Activated gamma-delta T cell treated with Interleukin-2 at 50 U/mL for 16 hours (primary cell): Measurements from ENCODE around the gene ZMYND8.
"Not testable (repeated sequence)": the region's sequence is repeated elsewhere in the genome, so short reads cannot be mapped to it uniquely, and the experiment has no call there.

Experiments used
- DNase-seq: peaks from one replicate; pipeline ENCODE4 v3.0.0-alpha.2; 2020

The ZMYND8 gene

DNA sequence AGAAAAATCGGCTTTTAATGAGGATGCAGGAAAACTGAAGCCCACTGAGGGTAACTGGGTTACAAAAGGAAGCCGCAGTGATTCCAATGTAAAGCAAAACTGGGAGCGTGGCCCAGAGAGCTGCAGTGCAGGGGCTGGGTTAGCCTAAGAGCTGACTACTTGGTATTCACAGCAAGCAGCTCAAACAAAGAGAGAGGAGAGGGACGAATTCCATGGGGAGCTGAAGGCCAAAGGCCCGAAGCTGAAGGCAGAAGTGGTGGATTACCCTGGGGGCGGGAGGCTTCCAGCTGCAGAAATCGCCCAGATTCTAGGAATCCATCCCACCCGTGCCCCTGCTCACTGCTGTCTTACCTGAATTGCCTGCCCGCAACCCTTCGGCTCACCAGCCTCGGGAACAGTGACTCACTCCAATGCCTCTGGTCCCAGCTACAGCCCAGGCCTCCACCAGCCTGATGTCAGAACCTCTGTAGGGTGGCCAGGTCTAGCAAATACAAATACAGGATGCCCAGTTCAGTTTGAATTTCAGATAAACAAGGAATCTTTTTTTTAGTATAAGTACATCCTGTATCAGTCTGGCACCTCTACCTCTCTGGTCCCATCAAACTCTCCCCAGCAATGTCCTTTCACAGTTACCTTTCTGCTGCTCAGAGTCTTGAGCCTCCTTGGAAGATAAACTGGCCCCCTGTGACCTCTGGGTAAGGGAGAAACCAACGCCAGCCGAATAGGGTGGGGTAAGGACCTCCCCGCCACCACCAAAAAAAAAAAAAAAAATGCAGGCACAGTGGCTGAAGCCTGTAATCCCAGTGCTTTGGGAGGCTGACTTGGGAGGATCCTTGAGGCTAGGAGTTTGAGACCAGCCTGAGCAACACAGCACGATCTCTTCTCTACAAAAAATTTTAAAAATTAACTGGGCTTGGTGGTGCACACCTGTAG, 14.6 kb upstream of the ZMYND8 start:
- DNase-seq: no peak

DNA sequence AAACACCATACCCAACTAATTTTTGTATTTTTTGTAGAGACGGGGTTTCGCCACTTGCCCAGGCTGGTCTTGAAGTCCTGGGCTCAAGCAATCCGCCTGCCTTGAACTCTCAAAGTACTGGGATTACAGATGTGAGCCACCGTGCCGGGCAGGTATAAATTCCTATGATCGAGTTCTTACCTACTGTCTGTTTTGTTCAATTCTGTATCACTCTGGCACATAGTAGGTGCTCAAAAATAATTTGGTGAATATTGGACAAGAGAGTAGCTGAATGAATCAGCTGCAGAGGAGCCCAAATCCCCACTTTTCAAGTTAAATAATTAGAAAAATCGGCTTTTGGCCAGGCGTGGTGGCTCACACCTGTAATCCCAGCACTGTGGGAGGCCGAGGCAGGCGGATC, 13.7 kb upstream of the ZMYND8 start:
- no peak for DNase-seq

DNA sequence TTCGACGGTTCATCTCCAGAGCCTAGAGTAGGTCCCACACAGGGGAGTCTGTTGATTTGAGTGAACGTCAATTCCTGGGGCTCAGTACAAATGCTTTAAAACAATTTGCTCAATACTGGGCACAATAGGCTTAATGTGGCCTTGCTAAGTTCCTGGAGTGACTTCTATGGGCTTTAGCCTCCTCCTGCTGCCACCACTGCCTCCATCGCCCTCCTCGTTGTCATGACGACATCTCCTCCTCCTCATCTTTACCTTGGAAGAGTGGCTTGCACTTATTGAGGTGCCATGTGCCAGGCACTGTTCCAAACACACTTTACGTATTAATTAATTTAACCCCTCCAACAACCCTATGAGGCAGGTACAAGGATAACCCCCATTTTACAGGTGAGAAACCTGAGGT, 11.8 kb upstream of the ZMYND8 start:
- no peak for DNase-seq

GRCh38 chr20:47366301-47366700, 9.8 kb upstream of the ZMYND8 start:
- not testable (repeated sequence) for DNase-seq

GRCh38 chr20:47365023-47365764, 8.7 kb upstream of the ZMYND8 start:
- DNase-seq: no peak

- DNase-seq: no peak
These were observed 6.1 kb upstream of the ZMYND8 start for GRCh38 chr20:47362361-47363219.

GRCh38 chr20:47361057-47361915, 4.8 kb upstream of the ZMYND8 start:
- DNase-seq: no peak

GRCh38 chr20:47360297-47361056, 4.0 kb upstream of the ZMYND8 start:
- no peak for DNase-seq

GRCh38 chr20:47359530-47360296, 3.2 kb upstream of the ZMYND8 start:
- no peak for DNase-seq

DNA sequence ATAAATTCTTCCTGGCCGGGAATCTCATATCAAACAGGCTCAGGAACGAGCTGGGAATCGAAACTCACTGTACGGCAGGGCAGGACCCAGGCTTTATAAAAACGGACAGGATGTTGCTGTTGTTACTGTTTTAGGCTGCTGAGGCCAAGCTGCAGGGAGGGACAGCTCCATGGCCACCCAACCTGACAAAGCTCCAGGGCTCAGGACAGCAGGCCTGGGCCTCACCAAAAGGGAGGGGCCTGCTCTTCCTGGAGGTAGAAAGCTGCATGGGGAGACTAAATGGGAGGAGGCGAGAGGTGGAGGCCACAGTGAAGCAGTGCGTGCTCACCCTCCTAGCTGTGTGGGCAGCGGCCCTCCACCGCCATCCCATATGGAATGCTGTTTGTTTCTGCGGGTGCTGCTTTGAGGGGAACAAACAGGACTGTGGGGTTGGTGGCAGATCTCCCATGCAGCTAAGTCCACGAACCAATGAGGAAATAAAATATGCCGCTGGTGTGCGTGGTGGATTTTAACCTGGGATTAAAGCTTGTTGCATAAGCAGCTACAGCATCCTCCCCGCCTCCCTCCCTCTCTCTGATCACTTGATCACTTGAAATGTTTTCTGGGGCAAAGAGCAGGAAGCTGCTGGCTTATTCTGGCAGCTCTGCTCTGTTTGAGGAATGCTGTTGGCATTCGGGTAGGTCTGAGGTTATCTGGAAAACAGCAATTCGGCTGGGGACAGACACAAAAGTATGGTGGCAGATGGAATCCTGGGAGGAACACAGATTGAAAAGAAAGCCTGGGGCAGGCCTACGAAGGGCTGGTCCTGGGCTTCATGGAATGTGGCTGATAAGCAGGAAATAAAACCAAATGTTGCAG, 2.4 kb upstream of the ZMYND8 start:
- no peak for DNase-seq

DNA sequence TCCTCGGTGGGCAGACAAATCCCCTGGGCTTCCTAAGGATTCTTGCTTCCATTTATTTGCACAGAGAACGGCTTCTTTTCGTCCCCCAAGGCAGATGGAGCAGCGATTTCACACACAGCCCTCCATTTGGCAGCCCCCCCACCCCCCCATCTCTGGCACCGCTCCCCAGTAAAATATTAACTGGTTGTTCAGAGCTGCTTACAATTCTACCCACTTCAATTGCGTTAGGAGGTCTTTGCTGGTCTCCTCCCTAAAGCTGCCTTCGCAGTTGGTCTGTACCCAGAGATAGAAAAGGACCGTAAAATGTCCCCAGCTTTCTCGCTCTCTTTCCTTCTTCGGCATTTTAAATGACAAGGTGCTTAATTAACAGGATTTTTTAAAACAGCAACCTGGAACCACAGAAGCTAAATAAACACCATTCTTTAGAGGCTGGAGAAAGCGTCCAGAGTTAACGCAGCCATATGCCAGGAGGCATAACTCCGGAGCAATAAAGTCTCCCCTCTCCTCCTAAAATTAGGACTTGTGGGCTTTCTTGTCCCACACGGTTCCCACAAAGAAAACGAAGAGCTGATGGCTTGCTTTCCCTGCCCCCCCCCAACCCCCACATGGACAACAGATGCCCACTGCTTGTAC, 1.7 kb upstream of the ZMYND8 start:
- no peak for DNase-seq

GRCh38 chr20:47357296-47358038, 968 bp upstream of the ZMYND8 start:
- peak; percentile 60 for DNase-seq

DNA sequence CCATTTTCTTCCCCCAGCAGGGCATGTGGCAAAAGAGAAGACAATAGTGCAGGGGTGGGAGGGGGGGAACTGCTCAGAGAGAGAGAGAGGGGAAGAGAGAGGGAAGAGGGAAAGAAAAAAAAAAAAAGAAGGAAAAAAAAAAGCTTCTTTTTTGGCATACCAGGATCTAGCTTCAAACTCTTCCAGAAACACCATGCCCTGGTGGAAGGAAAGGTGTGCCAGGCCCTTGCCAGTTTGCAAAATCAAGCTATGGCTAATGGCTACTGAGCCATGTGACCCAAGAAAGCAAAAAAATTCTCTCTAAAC, 326 bp downstream of the ZMYND8 start:
- DNase-seq: no peak

GRCh38 chr20:47355489-47356219, 845 bp downstream of the ZMYND8 start:
- DNase-seq: no peak

GRCh38 chr20:47354714-47355488, 1.6 kb downstream of the ZMYND8 start:
- DNase-seq: no peak

- no peak for DNase-seq
These were observed 2.1 kb downstream of the ZMYND8 start for GRCh38 chr20:47354464-47354713.
